ENCODE data around the gene ZNF598. TPM values are rescaled to one million over a fixed set of nuclear protein-coding genes. Genes with fewer than 3 reads are reported as not detected.

ZNF598 gene
- total RNA-seq, 4 donors from 2014 or later = 31.3 to 56.1 (median 40.9) TPM

DNA sequence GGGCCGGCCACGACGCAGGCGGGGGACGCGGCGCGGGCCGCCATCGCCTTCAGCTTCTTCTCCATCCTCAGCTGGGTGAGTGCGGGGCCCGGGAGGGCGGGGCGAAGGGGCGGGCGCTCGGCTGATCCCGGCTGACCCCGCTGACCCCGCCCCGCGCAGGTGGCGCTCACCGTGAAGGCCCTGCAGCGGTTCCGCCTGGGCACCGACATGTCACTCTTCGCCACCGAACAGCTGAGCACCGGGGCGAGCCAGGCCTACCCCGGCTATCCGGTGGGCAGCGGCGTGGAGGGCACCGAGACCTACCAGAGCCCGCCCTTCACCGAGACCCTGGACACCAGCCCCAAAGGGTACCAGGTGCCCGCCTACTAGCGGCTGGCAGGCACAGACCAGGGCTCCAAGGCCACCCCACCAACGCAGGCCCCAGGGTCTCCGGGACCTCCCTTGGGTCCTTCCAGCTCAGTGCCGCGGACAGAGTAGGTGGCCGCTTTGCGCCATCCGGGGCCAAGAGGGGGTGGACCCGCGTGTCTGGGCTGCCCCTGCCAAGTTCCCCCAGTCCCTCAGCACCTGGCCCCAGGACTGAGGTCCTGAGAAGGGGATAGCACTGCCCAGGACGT, 16.8 kb downstream of the ZNF598 start:
- peak overlapping the region in 3 of 4 donors; percentile 9 to 41 (median 29) for H3K27ac ChIP-seq
- H3K9me3 ChIP-seq = peaks cover 0 to 6% (median 0%) of the 10 kb centered on the region in 3 donors
- peaks cover under 1 to 18% (median under 1%) of the 10 kb centered on the region in 3 donors for H3K36me3 ChIP-seq
- no peak for TF ChIP-seq CTCF (IDR thresholded peaks at IDR 0.05)
- TF ChIP-seq POLR2A (IDR thresholded peaks at IDR 0.05) = no peak
- intact Hi-C loops (cut with DNase I) = no loop called here
- H3K4me1 ChIP-seq = peaks cover 31 to 73% (median 33%) of the 10 kb centered on the region in 3 donors
- H3K4me3 ChIP-seq = peak overlapping the region in 1 of 4 donors; percentile 58
- peaks cover 12 to 40% (median 21%) of the 10 kb centered on the region in 4 donors for H3K27me3 ChIP-seq
- 60 to 100% methylated on average over 1 to 2 of the region's 50 CpGs for whole genome bisulfite sequencing, 2 donors
- DNase-seq = no peak

- Histone ChIP-seq H3K4me1 (peaks cover 29 to 69% (median 33%) of the 10 kb centered on the region in 3 donors), H3K36me3 (peaks cover 0 to 13% (median 0%) of the 10 kb centered on the region in 3 donors), H3K4me3 (peak overlapping the region; percentile 14 to 58 (median 34)), H3K27me3 (peaks cover 12 to 47% (median 21%) of the 10 kb centered on the region in 4 donors), H3K27ac (peak overlapping the region; percentile 32 to 65 (median 56)), H3K9me3 (peaks cover 0 to 6% (median 0%) of the 10 kb centered on the region in 3 donors)
- TF ChIP-seq POLR2A (IDR thresholded peaks at IDR 0.05) (peak in 1 of 4 donors; percentile 66), CTCF (IDR thresholded peaks at IDR 0.05) (no peak)
- intact Hi-C loops (cut with DNase I) = no loop called here
- no CpG with 5 or more reads among the region's 96 CpGs for WGBS, 2 donors
- DNase-seq = peak; percentile 82
Observed at GRCh38 chr16:1991948-1992703, 17.5 kb downstream of the ZNF598 start.

DNA sequence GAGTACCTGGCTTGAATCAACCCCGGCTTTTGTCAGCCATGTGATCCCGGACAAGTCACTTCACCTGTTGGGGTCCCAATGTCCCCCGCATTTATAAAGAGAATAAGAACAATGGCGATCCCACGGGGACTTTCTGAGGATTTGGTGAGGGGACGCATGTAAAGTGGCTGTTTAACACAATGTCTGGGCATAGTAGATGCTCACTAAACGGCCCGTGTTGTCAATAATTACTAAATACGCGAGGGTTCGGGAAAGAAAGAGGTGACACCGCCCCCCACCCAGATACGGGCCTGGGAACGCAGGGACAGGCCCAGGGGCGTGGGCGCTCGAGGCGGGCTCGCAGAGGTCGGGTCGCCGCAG, 18.1 kb downstream of the ZNF598 start:
- peaks cover 0 to 13% (median 0%) of the 10 kb centered on the region in 3 donors for H3K36me3 ChIP-seq
- WGBS, 2 donors = 0 to 10% methylated on average over 6 to 9 of the region's 22 CpGs
- H3K4me3 ChIP-seq = peak overlapping the region; percentile 14 to 58 (median 34)
- DNase-seq = no peak
- TF ChIP-seq POLR2A (IDR thresholded peaks at IDR 0.05) = no peak
- TF ChIP-seq CTCF (IDR thresholded peaks at IDR 0.05) = no peak
- intact Hi-C loops (cut with DNase I) = no loop called here
- H3K27ac ChIP-seq = peak overlapping the region; percentile 32 to 65 (median 56)
- H3K4me1 ChIP-seq = peaks cover 26 to 63% (median 33%) of the 10 kb centered on the region in 3 donors
- H3K27me3 ChIP-seq = peaks cover 12 to 48% (median 21%) of the 10 kb centered on the region in 4 donors
- peaks cover 0 to 6% (median 0%) of the 10 kb centered on the region in 3 donors for H3K9me3 ChIP-seq

- peaks cover 0 to 13% (median 0%) of the 10 kb centered on the region in 3 donors for H3K36me3 ChIP-seq
- H3K27ac ChIP-seq = peak overlapping the region in 3 of 4 donors; percentile 32 to 65 (median 55)
- peaks cover 26 to 61% (median 33%) of the 10 kb centered on the region in 3 donors for H3K4me1 ChIP-seq
- TF ChIP-seq POLR2A (IDR thresholded peaks at IDR 0.05) = peak in 1 of 4 donors; percentile 45
- TF ChIP-seq CTCF (IDR thresholded peaks at IDR 0.05) = no peak
- H3K27me3 ChIP-seq = peaks cover 12 to 48% (median 21%) of the 10 kb centered on the region in 4 donors
- 4 to 5% methylated on average over 8 to 12 of the region's 18 CpGs for WGBS, 2 donors
- intact Hi-C loops (cut with DNase I) = no loop called here
- peaks cover 0 to 6% (median 0%) of the 10 kb centered on the region in 3 donors for H3K9me3 ChIP-seq
- no peak for DNase-seq
- H3K4me3 ChIP-seq = peak overlapping the region; percentile 14 to 58 (median 34)
Observed at GRCh38 chr16:1991135-1991551, 18.5 kb downstream of the ZNF598 start.
